GM12878 (cell line): ENCODE measurements around the gene KRT80. TPM values are rescaled to one million over a fixed set of nuclear protein-coding genes. Genes with fewer than 3 reads are reported as not detected.

Source experiments
- ATAC-seq: fragments of 200-7000 bp; cut with Tn5 transposase; 3 replicates; pipeline ENCODE4 v1.9.1; 2020; ENCODE audit warnings: mild to moderate bottlenecking, moderate library complexity
- BruUV-seq: library from RNA; stranded (reverse); fragments of 400-500 nt; replicated peaks from 2 replicates; lab custom pipeline; 2021; lab: Mats Ljungman, UMichigan
- CTCF ChIA-PET: fragments of 300-600 bp; sonication (Branson Sonifier 250); formaldehyde crosslinking; extraction: SDS; loops from one replicate; lab custom pipeline; 2021; ENCODE audit warnings: inconsistent platforms; lab: Yijun Ruan, JAX
- POLR2A ChIA-PET: fragments of 350-600 bp; formaldehyde crosslinking; extraction: SDS; loops from one replicate; lab custom pipeline; 2021; ENCODE audit warnings: inconsistent platforms; lab: Charles Lee
- RAD21 ChIA-PET: fragments of 300-600 bp; sonication (Branson Sonifier 250); formaldehyde crosslinking; loops from one replicate; lab custom pipeline; 2023; ENCODE audit warnings: antibody characterized with exemption; ENCODE audit not compliant: unreplicated experiment; lab: Charles Lee
- SMC1A ChIA-PET: fragments of 300-600 bp; sonication (Branson Sonifier 250); formaldehyde crosslinking; loops from one replicate; lab custom pipeline; 2023; ENCODE audit not compliant: unreplicated experiment, uncharacterized antibody; lab: Charles Lee
- DNase-seq: peaks from one replicate; pipeline ENCODE4 v3.0.0-alpha.2; 2011; ENCODE audit warnings: low read depth, low spot score
- FAIRE-seq: peaks from 3 replicates; lab custom pipeline; 2011; peaks lifted over from hg19 to GRCh38; lab: Jason Lieb, UNC
- H2AFZ ChIP-seq: 2 replicates; pipeline ENCODE4 v1.6.0; 2011; ENCODE audit warnings: low read depth, low read length, control low read depth; ENCODE audit not compliant: control insufficient read depth
- H3K27ac ChIP-seq: 2 replicates; pipeline ENCODE4 v1.5.1; 2011; ENCODE audit warnings: control low read depth; ENCODE audit not compliant: control insufficient read depth, insufficient read depth
- H3K27me3 ChIP-seq, 2 experiments: replicated peaks in 1 of 2; 2 replicates each; pipeline versions ENCODE4 v1.6.0 to v1.6.1; 2011; ENCODE audit warnings: low read length in 1 of 2; ENCODE audit not compliant: control insufficient read depth in 2 of 2, insufficient read depth in 2 of 2
- H3K36me3 ChIP-seq, 2 experiments: 2 replicates each; pipeline ENCODE4 v1.5.1; 2011; ENCODE audit warnings: low read length in 1 of 2; ENCODE audit not compliant: control insufficient read depth in 2 of 2, insufficient read depth in 2 of 2
- H3K4me1 ChIP-seq: 2 replicates; pipeline ENCODE4 v1.6.1; 2011; ENCODE audit warnings: mild to moderate bottlenecking, low read length, moderate library complexity, mixed read lengths; ENCODE audit not compliant: control insufficient read depth, insufficient read depth
- H3K4me2 ChIP-seq: 2 replicates; pipeline ENCODE4 v1.6.0; 2011; ENCODE audit warnings: control low read depth; ENCODE audit not compliant: control insufficient read depth, insufficient read depth
- H3K4me3 ChIP-seq: fragments of 200-600 bp; sonication (generic); 2 replicates; pipeline ENCODE4 v1.5.1; 2016
- H3K79me2 ChIP-seq: 2 replicates; pipeline ENCODE4 v1.6.0; 2011; ENCODE audit warnings: low read length; ENCODE audit not compliant: control insufficient read depth, insufficient read depth
- H3K9ac ChIP-seq: 2 replicates; pipeline ENCODE4 v1.8.0; 2011; ENCODE audit warnings: low read length, control low read depth, mixed read lengths; ENCODE audit not compliant: control insufficient read depth, insufficient read depth
- H3K9me3 ChIP-seq: replicated peaks from 3 replicates; pipeline ENCODE4 v1.5.1; 2011; ENCODE audit warnings: mild to moderate bottlenecking, low read length; ENCODE audit not compliant: control insufficient read depth, insufficient read depth
- H4K20me1 ChIP-seq: 2 replicates; pipeline ENCODE4 v1.6.0; 2011; ENCODE audit not compliant: control insufficient read depth, insufficient read depth
- EGR1 ChIP-seq, 2 experiments: IDR thresholded peaks; 1 replicate in 1 of 2; 2 replicates in 1 of 2; pipeline ENCODE4 v1.6.1; 2011 to 2012; ENCODE audit warnings: low read depth in 2 of 2, low read length in 2 of 2, borderline replicate concordance in 1 of 2, mild to moderate bottlenecking in 1 of 2, moderate library complexity in 1 of 2
- ESRRA ChIP-seq: IDR thresholded peaks from 2 replicates; pipeline ENCODE4 v1.6.1; 2012; ENCODE audit warnings: mild to moderate bottlenecking, low read length, improper control_type of control experiment
- FOXM1 ChIP-seq: IDR thresholded peaks from 2 replicates; pipeline ENCODE4 v1.6.1; 2012; ENCODE audit warnings: low read depth, mild to moderate bottlenecking, inconsistent platforms, low read length, moderate library complexity
- KAT2A ChIP-seq: conservative IDR thresholded peaks from 2 replicates; pipeline ENCODE4 v1.6.1; 2011; ENCODE audit warnings: low read depth, low read length; ENCODE audit not compliant: control insufficient read depth
- LARP7 ChIP-seq: fragments of 450-650 bp; IDR thresholded peaks from 2 replicates; pipeline ENCODE4 v1.6.1; 2017; ENCODE audit warnings: mild to moderate bottlenecking
- SP1 ChIP-seq: IDR thresholded peaks from one replicate; pipeline ENCODE4 v1.6.1; 2011; ENCODE audit warnings: low read depth, low read length
- STAT1 ChIP-seq: fragments of 450-650 bp; conservative IDR thresholded peaks from 2 replicates; pipeline ENCODE4 v1.6.1; 2014; ENCODE audit warnings: antibody characterized with exemption, mild to moderate bottlenecking
- TBL1XR1 ChIP-seq: IDR thresholded peaks from 2 replicates; pipeline ENCODE4 v1.6.1; 2012; ENCODE audit warnings: low read depth, low read length, improper control_type of control experiment
- WGBS: methylation state at CpG from one replicate; pipeline ENCODE4 v1.1.6; 2016; ENCODE audit warnings: low lambda C conversion rate; ENCODE audit not compliant: insufficient replicate concordance, insufficient coverage; ENCODE audit errors: missing lambda C conversion rate; 5-methylcytosine and 5-hydroxymethylcytosine counted together
- in situ Hi-C: fragments of 300-500 bp; cut with MboI; formaldehyde crosslinking; loops from 9 replicates; pipeline ENCODE4 v1.14.3; 2018; ENCODE audit warnings: mixed read lengths
- intact Hi-C: fragments of 100-400 bp; cut with micrococcal nuclease; formaldehyde crosslinking; loops from one replicate; pipeline ENCODE4 v1.14.2; 2022; ENCODE audit not compliant: unreplicated experiment
- polyA plus RNA-seq, 11 experiments: library from polyadenylated mRNA; depleted of rRNA in 4 of 11; unstranded in 6 of 11; stranded (reverse) in 5 of 11; fragments of >200 nt; fragmentation: Nextera tagmentation in 4 of 11; fragmentation: Illumina TruSeq in 1 of 11; extraction: Ambion mirVana in 4 of 11; extraction: Trizol in 1 of 11; gene quantifications; 1 replicate in 1 of 11; 2 replicates in 10 of 11; pipeline versions ENCODE4 v1.2.1 to v1.2.3, GENCODE V29; 2011 to 2016; ENCODE audit warnings: inconsistent platforms in 2 of 11, missing spikeins in 2 of 11, low read depth in 1 of 11
- total RNA-seq, 4 experiments: library from RNA; depleted of rRNA in 3 of 4; stranded (reverse); fragments of >200 nt in 3 of 4; fragmentation: Illumina TruSeq in 1 of 4; extraction: Trizol in 1 of 4; gene quantifications; 2 replicates each; pipeline versions ENCODE4 v1.2.1 to v1.2.3, GENCODE V29; 2013 to 2021
- TF ChIP-seq, protein P1 (sequence below): fragments of 150-350 bp; IDR thresholded peaks from 2 replicates; pipeline ENCODE4 v1.6.1; 2016; ENCODE audit warnings: low read depth, low read length
- TF ChIP-seq, protein P2 (sequence below): IDR thresholded peaks from 2 replicates; pipeline ENCODE4 v1.6.1; 2011; ENCODE audit warnings: mild to moderate bottlenecking, low read depth, low read length, moderate library complexity; ENCODE audit not compliant: insufficient replicate concordance

Gene KRT80
- total and polyA plus RNA-seq, 10 of the 15 experiments (the other 5 are each of a cell fraction or from before 2014, with no cell fraction given): 0.01 TPM; not detected in 9

DNA sequence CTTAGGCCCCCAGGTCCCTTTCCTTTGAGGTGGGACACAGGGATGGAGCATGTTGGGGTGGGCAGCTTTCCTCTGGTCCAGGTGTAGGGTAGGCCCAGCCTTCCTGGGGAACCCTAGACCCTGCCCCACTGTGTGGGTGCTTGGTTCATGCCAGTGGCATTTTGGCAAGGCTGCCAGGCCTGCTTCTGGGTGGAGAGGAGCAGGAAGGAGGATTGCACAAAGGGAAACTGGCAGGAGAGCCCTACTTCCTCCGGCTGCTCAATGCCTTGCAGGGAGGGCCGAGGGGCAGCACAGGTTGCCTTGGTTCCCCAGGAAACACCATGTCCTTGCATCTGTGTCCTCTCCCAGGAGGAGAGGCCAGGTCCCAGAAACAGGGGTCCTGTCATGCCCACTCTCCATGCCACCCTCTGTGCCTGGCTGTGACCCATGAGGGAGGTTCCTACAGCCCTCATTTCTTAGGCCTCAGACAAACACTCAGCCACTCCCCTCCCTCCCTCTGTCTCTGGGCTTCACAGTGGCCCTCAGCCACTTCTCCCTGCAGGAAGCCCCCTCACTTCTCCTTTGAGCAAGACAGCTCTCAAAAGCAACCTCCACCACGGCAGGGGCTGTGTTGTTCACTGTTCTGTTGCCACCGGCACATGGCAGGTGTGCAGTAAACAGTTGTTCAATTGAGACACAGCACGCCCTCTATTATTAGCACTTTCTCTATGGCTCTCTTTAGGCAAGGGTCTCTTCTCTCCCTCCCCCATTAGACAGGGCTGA, 6.8 kb upstream of the KRT80 start:
- CTCF ChIA-PET: interaction anchor here (0.7 to 1.5 kb wide), 2 partner anchors 7 to 12 kb away, joined by 3 to 4 read pairs; partner anchors contain the start of gene KRT80
- POLR2A ChIA-PET: no interaction called here
- 18% methylated on average over 5 of the region's 5 CpGs for WGBS
- RAD21 ChIA-PET: no interaction called here
- in situ Hi-C loops (no loop called here), intact Hi-C loops (no loop called here)
- SMC1A ChIA-PET: no interaction called here
- Histone ChIP-seq H3K79me2 (no peaks in the 10 kb centered on the region), H4K20me1 (no peaks in the 10 kb centered on the region), H3K4me2 (no peak overlapping the region), H3K27me3 (peaks cover 3% of the 10 kb centered on the region in 2 experiments; a peak in 3 of 4 replicates), H3K9me3 (no peaks in the 10 kb centered on the region), H3K4me3 (no peak overlapping the region), H3K27ac (no peak overlapping the region), H3K4me1 (no peaks in the 10 kb centered on the region), H3K36me3 (no peaks in the 10 kb centered on the region; a peak in 1 of 4 replicates), H3K9ac (no peak overlapping the region), H2AFZ (no peak overlapping the region)
- DNase-seq (no peak), ATAC-seq (no peak), FAIRE-seq (no peak)
- no peak for TF ChIP-seq KAT2A
- no peak for TF ChIP-seq STAT1
- no TSS peak for BruUV-seq

DNA sequence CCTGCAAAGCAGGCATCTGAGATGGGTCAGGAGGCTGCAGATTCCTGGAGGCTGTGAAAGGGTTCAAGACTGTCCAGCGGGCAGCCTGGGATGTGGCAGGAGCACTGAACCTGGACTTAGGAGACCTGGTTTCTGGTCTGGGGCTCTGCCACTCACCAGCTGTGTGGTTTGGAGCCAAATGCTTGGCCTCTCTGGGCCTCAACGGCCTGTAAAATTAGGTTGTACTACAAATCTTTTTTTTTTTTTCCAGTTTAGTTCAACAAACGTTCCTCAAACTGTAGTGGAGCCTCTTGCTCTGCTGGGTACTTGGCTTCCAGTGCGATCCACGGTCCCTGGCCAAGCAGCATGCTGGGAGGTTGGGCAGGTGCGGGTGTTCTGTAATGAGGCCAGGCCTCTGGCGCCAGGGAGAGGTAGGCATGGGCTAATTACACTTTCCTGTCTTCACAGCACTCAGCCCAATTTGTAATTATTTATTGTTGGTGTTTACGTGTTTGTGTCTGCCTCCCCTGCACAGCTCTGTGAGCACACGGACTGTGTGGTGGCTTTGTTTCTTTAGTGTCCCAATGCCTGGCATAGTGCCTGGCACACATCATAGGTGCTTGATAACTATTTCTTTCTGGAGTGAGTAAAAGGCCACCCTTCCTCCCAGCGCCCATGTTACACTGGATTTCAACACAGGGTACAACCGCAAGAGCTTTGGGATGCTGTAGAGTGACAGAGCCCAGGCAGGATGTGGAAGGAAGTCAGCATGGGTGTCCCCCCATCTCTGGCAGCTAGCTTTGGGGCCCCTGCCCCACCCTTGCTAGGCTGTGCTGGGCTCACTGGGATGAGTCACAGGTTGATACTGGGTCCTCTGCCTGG, 5.8 kb upstream of the KRT80 start:
- WGBS: 38% methylated on average over 11 of the region's 11 CpGs
- ChIA-PET SMC1A (no interaction called here), RAD21 (no interaction called here), POLR2A (no interaction called here), CTCF (no interaction called here)
- ATAC-seq (no peak), DNase-seq (no peak), FAIRE-seq (no peak)
- intact Hi-C loops (no loop called here), in situ Hi-C loops (no loop called here)
- peaks cover 2 to 3% of the 10 kb centered on the region in 2 experiments; a peak in 3 of 4 replicates for H3K27me3 ChIP-seq
- H3K27ac ChIP-seq: no peak overlapping the region
- no peaks in the 10 kb centered on the region for H3K9me3 ChIP-seq
- H4K20me1 ChIP-seq: no peaks in the 10 kb centered on the region
- no peaks in the 10 kb centered on the region for H3K79me2 ChIP-seq
- no peak overlapping the region for H3K9ac ChIP-seq
- H3K4me2 ChIP-seq: no peak overlapping the region
- BruUV-seq: no TSS peak
- H3K36me3 ChIP-seq: no peaks in the 10 kb centered on the region; a peak in 1 of 4 replicates
- no peak overlapping the region for H3K4me3 ChIP-seq
- H2AFZ ChIP-seq: no peak overlapping the region
- H3K4me1 ChIP-seq: no peaks in the 10 kb centered on the region
- no peak for TF ChIP-seq FOXM1
- TF ChIP-seq, protein P1, sequence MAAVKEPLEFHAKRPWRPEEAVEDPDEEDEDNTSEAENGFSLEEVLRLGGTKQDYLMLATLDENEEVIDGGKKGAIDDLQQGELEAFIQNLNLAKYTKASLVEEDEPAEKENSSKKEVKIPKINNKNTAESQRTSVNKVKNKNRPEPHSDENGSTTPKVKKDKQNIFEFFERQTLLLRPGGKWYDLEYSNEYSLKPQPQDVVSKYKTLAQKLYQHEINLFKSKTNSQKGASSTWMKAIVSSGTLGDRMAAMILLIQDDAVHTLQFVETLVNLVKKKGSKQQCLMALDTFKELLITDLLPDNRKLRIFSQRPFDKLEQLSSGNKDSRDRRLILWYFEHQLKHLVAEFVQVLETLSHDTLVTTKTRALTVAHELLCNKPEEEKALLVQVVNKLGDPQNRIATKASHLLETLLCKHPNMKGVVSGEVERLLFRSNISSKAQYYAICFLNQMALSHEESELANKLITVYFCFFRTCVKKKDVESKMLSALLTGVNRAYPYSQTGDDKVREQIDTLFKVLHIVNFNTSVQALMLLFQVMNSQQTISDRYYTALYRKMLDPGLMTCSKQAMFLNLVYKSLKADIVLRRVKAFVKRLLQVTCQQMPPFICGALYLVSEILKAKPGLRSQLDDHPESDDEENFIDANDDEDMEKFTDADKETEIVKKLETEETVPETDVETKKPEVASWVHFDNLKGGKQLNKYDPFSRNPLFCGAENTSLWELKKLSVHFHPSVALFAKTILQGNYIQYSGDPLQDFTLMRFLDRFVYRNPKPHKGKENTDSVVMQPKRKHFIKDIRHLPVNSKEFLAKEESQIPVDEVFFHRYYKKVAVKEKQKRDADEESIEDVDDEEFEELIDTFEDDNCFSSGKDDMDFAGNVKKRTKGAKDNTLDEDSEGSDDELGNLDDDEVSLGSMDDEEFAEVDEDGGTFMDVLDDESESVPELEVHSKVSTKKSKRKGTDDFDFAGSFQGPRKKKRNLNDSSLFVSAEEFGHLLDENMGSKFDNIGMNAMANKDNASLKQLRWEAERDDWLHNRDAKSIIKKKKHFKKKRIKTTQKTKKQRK: no peak
- TF ChIP-seq TBL1XR1: no peak
- TF ChIP-seq EGR1 (IDR thresholded peaks at IDR 0.05; ENCODE audit: borderline replicate concordance in 1 of 2, low read depth in 2 of 2, low read length in 2 of 2): no peak
- TF ChIP-seq LARP7: no peak
- TF ChIP-seq SP1: no peak
- TF ChIP-seq KAT2A: no peak
- TF ChIP-seq, protein P2, sequence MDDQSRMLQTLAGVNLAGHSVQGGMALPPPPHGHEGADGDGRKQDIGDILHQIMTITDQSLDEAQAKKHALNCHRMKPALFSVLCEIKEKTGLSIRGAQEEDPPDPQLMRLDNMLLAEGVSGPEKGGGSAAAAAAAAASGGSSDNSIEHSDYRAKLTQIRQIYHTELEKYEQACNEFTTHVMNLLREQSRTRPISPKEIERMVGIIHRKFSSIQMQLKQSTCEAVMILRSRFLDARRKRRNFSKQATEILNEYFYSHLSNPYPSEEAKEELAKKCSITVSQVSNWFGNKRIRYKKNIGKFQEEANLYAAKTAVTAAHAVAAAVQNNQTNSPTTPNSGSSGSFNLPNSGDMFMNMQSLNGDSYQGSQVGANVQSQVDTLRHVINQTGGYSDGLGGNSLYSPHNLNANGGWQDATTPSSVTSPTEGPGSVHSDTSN: no peak
- no peak for TF ChIP-seq ESRRA
